GM12878 (cell line): ENCODE measurements around the gene CTAG1A. TPM values are rescaled to one million over a fixed set of nuclear protein-coding genes. Genes with fewer than 3 reads are reported as not detected.

Experiments used
- CBFB ChIP-seq: IDR thresholded peaks from 2 replicates; pipeline ENCODE4 v1.6.1; 2016; ENCODE audit warnings: antibody characterized with exemption, low read depth
- CBX5 ChIP-seq: sonication (generic); IDR thresholded peaks from 2 replicates; pipeline ENCODE4 v1.6.1; 2016; ENCODE audit warnings: low read depth, moderate library complexity, mild to moderate bottlenecking, inconsistent platforms
- CHD4 ChIP-seq: fragments of 200-600 bp; sonication (generic); IDR thresholded peaks from 2 replicates; pipeline ENCODE4 v1.6.1; 2016; ENCODE audit warnings: mild to moderate bottlenecking
- EGR1 ChIP-seq, 2 experiments: IDR thresholded peaks; 1 replicate in 1 of 2; 2 replicates in 1 of 2; pipeline ENCODE4 v1.6.1; 2011 to 2012; ENCODE audit warnings: low read depth in 2 of 2, low read length in 2 of 2, borderline replicate concordance in 1 of 2, mild to moderate bottlenecking in 1 of 2, moderate library complexity in 1 of 2
- MTA2 ChIP-seq: fragments of 450-650 bp; IDR thresholded peaks from 2 replicates; pipeline ENCODE4 v1.6.1; 2016; ENCODE audit warnings: low read depth, mild to moderate bottlenecking, moderate library complexity
- PML ChIP-seq: IDR thresholded peaks from 2 replicates; pipeline ENCODE4 v1.6.1; 2012; ENCODE audit warnings: low read length, inconsistent platforms
- POLR2AphosphoS2 ChIP-seq: IDR thresholded peaks from 2 replicates; pipeline ENCODE4 v1.6.1; 2011; ENCODE audit warnings: low read depth, mild to moderate bottlenecking, low read length, improper control_type of control experiment, moderate library complexity
- RB1 ChIP-seq: fragments of 450-650 bp; formaldehyde crosslinking; IDR thresholded peaks from 2 replicates; pipeline ENCODE4 v1.6.1; 2017; ENCODE audit warnings: mild to moderate bottlenecking, borderline replicate concordance
- RELA ChIP-seq: fragments of 450-650 bp; IDR thresholded peaks from 2 replicates; pipeline ENCODE4 v1.8.0; 2014; ENCODE audit warnings: borderline replicate concordance; ENCODE audit not compliant: partially characterized antibody
- STAT1 ChIP-seq: fragments of 450-650 bp; conservative IDR thresholded peaks from 2 replicates; pipeline ENCODE4 v1.6.1; 2014; ENCODE audit warnings: antibody characterized with exemption, mild to moderate bottlenecking
- TCF3 ChIP-seq: IDR thresholded peaks from 2 replicates; pipeline ENCODE4 v1.6.1; 2012; ENCODE audit warnings: low read depth, mild to moderate bottlenecking, low read length, borderline replicate concordance; ENCODE audit not compliant: insufficient read depth
- ZNF24 ChIP-seq: fragments of 450-650 bp; IDR thresholded peaks from 2 replicates; pipeline ENCODE4 v1.6.1; 2017; ENCODE audit warnings: antibody characterized with exemption, mild to moderate bottlenecking
- polyA plus RNA-seq, 11 experiments: library from polyadenylated mRNA; depleted of rRNA in 4 of 11; unstranded in 6 of 11; stranded (reverse) in 5 of 11; fragments of >200 nt; fragmentation: Nextera tagmentation in 4 of 11; fragmentation: Illumina TruSeq in 1 of 11; extraction: Ambion mirVana in 4 of 11; extraction: Trizol in 1 of 11; gene quantifications; 1 replicate in 1 of 11; 2 replicates in 10 of 11; pipeline versions ENCODE4 v1.2.1 to v1.2.3, GENCODE V29; 2011 to 2016; ENCODE audit warnings: inconsistent platforms in 2 of 11, missing spikeins in 2 of 11, low read depth in 1 of 11
- total RNA-seq, 4 experiments: library from RNA; depleted of rRNA in 3 of 4; stranded (reverse); fragments of >200 nt in 3 of 4; fragmentation: Illumina TruSeq in 1 of 4; extraction: Trizol in 1 of 4; gene quantifications; 2 replicates each; pipeline versions ENCODE4 v1.2.1 to v1.2.3, GENCODE V29; 2013 to 2021

CTAG1A gene
- total and polyA plus RNA-seq, 10 of the 15 experiments (the other 5 are each of a cell fraction or from before 2014, with no cell fraction given), result not detected

DNA sequence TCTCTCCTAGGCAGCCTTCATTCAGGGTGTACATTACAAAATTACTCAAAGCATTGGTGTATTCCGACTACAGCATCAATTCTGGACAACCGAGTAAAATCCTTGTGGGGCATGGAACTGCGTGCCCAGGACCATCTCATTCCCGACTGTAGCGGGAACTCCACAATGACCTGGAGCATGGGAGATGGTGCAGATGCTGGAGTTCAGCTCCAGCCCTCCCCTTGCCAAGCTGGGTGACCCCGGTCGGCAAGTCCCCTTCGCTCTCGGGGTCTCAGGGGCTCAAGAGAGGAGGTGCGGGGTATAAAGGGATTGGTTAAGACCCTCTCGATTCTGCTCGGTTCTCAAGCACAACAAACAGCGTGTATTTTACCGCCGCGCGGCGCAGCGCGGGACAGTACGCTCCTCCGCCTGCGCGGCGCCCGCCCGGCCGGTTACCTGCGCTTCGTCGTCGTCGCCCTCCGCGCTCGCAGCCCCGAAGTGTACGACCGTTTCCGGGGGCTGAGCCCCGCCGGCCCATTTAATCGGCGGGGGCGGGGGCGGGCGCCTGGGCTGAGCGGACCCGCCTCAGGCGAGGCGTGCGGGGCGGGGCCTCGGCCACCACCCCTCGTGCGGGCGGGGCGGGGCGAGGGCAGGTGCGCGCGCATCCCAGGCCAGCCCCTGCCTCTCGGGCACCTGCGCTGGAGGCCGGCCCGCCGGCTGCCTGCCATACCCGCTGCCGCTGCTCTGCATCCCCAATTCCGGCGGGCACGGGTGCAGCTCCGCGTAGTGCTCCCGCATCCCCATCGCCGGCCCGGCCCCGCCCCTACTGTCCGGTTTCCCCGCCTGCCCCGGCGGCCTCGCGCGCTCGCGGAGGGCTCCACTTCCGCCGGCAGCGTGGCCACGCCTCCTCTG is 38.3 kb upstream of the CTAG1A start, which contains the start of gene G6PD (continued):
- TF ChIP-seq PML (0 out of 2 replicates have a peak, but pooled peaks have one; percentile 30), RB1 (no peak), RELA (no peak), STAT1 (no peak), CBFB (no peak), MTA2 (no peak), CBX5 (no peak), POLR2AphosphoS2 (peak; percentile 61; the same call in 1 of the 2 replicates), ZNF24 (no peak), EGR1 (IDR thresholded peaks at IDR 0.05; ENCODE audit: borderline replicate concordance in 1 of 2, low read depth in 2 of 2, low read length in 2 of 2) (peak in 1 of 2 experiments; percentile 57; a peak in 1 of 3 replicates), TCF3 (0 out of 2 replicates have a peak, but pooled peaks have one; percentile 5), CHD4 (no peak)
